GM21447 (cell line): ENCODE results near the gene HARBI1.

ENCODE experiments used
- ATAC-seq: cut with Tn5 transposase; IDR thresholded peaks from one replicate; pipeline ENCODE4 v1.9.1; 2021; ENCODE audit not compliant: unreplicated experiment

HARBI1 gene

DNA sequence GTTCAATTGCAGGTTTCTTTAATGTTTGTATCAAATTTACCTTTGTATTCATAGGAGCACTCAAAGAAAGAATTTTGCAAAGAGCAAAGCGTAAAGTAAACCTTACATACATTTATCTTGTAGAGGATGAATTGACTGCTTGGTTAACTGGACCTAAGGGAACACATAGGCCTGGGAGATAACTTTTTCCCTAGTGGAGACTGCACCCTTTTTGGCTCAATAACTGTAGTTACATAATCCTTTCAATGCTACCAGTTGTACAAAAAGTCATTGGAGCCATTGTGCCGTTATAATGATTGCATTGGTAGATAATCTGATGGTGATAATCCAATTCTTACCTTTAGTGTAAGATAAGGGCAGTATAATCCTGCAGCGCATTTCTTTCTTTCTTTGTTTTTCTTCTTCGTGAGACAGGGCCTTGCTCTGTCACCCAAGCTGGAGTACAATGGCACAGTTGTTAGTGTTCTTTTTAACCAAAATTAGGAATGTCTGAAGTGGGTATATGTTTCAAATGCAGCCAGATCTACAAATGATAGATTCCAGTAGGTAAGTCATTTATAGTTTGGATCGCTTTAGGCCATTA lies 18.6 kb upstream of the HARBI1 start:
- no peak for ATAC-seq

DNA sequence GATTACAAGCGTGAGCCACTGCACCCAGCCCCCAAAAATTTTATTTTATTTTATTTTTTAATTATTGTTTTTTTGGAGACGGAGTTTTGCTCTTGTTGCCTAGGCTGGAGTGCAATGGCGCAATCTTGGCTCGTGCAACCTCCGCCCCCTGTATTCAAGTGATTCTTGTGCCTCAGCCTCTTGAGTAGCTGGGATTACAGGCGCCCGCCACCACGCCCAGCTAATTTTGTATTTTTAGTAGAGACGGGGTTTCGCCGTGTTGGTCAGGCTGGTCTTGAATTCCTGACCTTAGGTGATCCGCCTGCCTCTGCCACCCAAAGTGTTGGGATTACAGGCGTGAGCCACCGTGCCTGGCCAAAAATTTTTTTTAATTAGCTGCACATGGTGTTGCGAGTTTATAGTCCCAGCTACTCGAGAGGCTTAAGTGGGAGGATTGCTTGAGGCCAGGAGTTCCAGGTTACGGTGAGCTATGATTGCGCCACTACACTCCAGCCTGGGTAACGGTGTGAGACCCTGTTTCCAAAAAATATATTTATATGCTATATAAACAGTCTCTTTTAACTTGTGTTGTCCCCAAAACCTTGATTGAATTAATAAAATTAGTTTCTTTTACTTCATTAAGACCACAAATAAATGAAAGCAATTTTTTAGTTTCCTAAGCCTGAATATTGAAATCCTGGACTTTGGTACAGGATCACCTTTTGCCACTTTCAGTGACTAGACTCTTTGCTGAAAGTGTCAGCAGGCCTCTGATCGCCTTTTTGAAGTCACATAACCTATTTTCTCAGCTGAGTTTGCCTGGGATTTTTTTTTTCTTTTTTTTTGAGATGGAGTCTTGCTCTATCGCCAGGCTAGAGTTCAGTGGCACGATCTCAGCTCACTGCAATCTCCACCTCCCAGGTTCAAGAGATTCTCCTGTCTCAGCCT lies 16.5 kb upstream of the HARBI1 start:
- ATAC-seq = no peak

GRCh38 chr11:46632502-46632901 lies 15.5 kb upstream of the HARBI1 start:
- ATAC-seq = no peak

DNA sequence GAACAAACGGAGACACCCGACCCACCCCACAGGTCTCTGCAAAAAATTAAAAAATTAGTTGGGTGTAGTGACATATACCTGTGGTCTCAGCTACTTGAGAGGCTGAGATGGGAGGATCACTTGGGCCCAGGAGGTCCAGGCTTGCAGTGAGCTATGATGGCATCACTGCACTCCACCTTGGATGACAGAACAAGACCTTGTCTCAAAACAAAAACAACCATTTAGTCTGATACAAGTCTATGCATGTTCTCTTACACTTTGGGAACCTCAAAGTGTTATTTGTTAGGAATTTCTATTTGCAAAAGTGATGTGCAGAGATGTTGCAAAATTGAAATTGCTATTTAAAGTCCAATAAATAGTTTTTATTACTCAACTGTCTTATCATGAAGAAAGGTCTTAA lies 14.6 kb upstream of the HARBI1 start:
- ATAC-seq = no peak

- no peak for ATAC-seq
These were observed 13.2 kb upstream of the HARBI1 start for GRCh38 chr11:46630237-46630636.

DNA sequence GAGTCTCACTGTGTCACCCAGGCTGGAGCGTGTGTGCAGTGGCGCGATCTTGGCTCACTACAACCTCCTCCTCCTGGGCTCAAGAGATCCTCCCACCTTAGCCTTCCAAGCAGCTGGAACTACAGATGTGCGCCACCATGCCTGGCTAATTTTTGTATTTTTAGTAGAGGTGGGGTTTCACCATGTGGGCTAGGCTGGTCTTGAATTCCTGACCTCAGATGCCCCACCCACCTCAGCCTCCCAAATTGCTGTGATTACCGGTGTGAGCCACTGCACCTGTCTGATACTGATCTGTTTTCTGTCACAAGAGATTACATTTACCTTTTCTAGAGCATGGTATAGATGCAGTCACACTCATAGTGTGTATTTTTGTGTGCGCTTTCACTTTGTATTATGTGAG lies 11.9 kb upstream of the HARBI1 start:
- ATAC-seq = no peak

- no peak for ATAC-seq
These were observed 8.4 kb upstream of the HARBI1 start for GRCh38 chr11:46625406-46625805.

DNA sequence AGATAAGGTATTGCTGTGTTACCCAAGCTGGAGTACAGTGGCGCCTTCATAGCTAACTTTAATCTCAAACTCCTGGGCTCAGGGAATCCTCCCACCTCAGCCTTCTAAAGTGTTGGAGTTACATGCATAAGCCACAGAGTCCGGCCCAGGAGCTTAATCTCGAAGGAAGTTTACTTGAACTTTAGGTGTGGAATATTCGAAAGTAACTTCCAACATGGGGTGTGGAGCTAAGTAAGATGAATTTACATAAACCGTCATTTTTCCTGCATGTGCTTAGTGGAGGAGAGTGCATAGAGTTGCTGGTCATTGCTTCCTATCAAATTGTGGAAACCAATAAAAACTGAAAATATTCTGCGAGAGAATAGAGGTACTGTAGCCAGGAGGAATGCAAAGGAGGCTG lies 1.8 kb upstream of the HARBI1 start:
- ATAC-seq = no peak

DNA sequence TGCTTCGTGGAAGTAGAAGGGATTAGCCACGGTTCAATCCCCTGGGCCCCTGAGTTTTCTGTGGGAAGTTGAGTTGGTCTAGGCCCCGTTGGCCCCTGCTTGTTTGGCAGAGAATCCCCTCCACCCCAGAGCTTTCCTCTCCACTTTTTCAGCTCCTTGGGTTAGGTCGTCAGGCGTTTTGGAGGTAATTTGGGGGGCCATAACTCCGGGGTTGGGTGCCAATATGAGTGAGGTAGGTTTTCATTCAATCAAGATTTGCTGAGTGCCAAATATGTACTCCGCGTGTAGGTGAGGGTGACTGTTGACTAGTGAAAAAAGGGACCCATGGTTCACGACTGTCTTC lies 916 bp upstream of the HARBI1 start:
- no peak for ATAC-seq

DNA sequence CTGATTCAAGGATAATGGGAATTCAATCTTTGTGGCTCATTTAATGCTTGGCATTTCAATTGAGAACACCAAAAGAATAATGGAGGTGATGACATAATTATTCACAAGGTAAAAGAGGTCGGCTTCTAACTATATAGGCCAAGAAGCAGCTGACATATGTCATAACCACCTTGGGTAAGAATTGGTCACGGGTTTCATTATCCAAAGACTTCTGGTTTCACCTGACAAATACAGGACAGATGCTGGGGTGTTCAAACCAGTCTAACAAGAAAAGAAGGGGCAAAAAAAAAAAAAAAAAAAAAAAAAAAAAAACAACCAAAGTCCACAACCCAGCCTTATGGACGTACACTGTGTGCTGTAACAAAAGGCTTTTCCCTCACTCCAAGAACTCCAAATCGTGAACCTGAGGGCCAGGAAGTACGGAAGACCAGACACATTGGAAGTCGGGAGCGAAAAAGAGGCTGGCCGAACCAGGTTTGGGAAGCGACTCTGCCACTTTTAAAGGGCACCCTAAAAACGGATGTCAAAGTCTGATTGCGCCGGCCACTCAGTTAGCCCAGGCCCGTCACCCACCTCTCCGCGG lies 385 bp downstream of the HARBI1 start:
- peak; percentile 4 for ATAC-seq

- no peak for ATAC-seq
These were observed 1.3 kb downstream of the HARBI1 start for GRCh38 chr11:46615756-46616155.

- no peak for ATAC-seq
These were observed 4.7 kb downstream of the HARBI1 start for GRCh38 chr11:46612326-46612725.

- ATAC-seq = no peak
These were observed 5.3 kb downstream of the HARBI1 start for GRCh38 chr11:46611526-46612304.

- no peak for ATAC-seq
These were observed 7.6 kb downstream of the HARBI1 start for GRCh38 chr11:46609386-46609785.

DNA sequence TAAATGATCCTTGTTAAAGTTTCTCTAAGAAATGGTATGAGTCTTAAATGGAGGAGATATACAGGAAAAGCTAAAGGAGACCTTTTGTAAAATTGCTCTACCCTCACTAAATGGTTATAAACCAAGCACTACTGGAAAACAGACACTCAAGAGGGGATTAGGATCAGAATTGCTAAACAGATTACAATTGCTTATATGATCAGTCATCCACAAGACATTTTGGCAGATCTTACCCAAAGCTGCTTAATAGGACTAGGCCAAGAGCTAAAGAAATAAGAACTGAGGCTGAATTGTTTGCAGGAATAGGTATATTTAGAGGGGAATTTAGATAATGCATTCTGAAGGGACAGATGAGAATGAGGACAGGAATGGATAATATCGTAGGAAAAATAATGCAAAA lies 9.5 kb downstream of the HARBI1 start:
- no peak for ATAC-seq

DNA sequence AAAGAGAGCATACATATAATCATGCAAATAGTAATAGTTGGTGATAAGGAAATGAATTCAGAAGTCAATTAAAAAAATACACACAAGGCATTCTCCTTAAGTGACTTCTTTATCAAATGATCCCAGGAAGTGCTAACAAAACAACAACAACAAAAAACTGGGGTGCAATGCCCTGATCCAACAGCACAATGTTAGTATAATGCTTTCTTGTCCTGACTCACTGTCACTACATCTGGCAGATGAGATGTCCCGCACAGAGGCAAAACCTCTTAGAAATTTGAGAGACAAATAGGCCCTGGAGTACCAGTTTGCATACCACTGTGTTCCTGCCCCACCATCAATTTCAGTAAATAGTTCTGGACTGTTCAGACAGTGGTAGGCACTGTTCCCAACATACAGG lies 12.2 kb downstream of the HARBI1 start:
- no peak for ATAC-seq

DNA sequence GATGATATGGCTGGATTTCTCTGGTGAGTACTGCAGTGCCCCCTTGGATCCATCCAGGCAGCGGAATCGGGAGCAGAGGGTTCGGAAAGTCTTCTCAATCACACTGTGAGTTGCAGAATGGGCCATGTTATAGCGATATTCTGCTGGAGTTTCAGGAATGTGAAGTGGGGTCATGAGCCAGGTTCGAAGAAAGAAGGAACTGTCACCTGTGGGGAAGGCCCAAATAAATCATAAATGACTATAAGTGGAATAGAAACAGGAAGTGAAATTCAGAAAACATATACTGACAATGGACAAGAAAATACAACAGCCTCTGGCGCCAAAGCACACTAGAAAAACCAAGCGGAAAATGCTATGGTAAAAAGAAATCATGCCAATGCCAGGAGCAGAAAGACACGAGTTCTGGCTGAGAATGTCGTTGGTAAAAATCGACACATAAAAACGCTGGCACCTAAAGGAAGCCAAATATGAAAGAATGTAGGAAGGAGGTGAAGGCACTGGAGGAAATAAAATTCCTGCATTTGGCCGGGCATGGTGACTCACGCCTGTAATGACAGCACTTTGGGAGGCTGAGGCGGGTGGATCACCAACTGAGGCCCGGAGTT lies 13.2 kb downstream of the HARBI1 start:
- no peak for ATAC-seq

- ATAC-seq = no peak
These were observed 15.9 kb downstream of the HARBI1 start for GRCh38 chr11:46601129-46601528.

GRCh38 chr11:46600194-46600960 lies 16.6 kb downstream of the HARBI1 start:
- no peak for ATAC-seq
